ENCODE data around the gene IRF8.
"Not testable (repeated sequence)": the region's sequence is repeated elsewhere in the genome, so short reads cannot be mapped to it uniquely, and the experiment has no call there.

IRF8 gene

GRCh38 chr16:85854935-85855334 is 44.0 kb upstream of the IRF8 start:
- no peak for TF ChIP-seq CTCF (conservative IDR thresholded peaks at IDR 0.05; ENCODE audit: low read depth, low read length)
- DNase-seq (ENCODE audit: low read depth): no peak
- no peak overlapping the region for H3K4me3 ChIP-seq (ENCODE audit: low read depth, low read length)

- no peak overlapping the region for H3K4me3 ChIP-seq (ENCODE audit: low read depth, low read length)
- TF ChIP-seq CTCF (conservative IDR thresholded peaks at IDR 0.05; ENCODE audit: low read depth, low read length): no peak
- no peak for DNase-seq (ENCODE audit: low read depth)
Measured at GRCh38 chr16:85856079-85856478, 42.9 kb upstream of the IRF8 start.

GRCh38 chr16:85856585-85856984 is 42.4 kb upstream of the IRF8 start:
- no peak for DNase-seq (ENCODE audit: low read depth)
- no peak overlapping the region for H3K4me3 ChIP-seq (ENCODE audit: low read depth, low read length)
- TF ChIP-seq CTCF (conservative IDR thresholded peaks at IDR 0.05; ENCODE audit: low read depth, low read length): no peak

- TF ChIP-seq CTCF (conservative IDR thresholded peaks at IDR 0.05; ENCODE audit: low read depth, low read length): no peak
- H3K4me3 ChIP-seq (ENCODE audit: low read depth, low read length): no peak overlapping the region
- no peak for DNase-seq (ENCODE audit: low read depth)
Measured at GRCh38 chr16:85857406-85857805, 41.6 kb upstream of the IRF8 start.

- not testable (repeated sequence) for DNase-seq (ENCODE audit: low read depth)
Measured at GRCh38 chr16:85858571-85858970, 40.4 kb upstream of the IRF8 start.

GRCh38 chr16:85858984-85859817 is 39.8 kb upstream of the IRF8 start:
- no peak for TF ChIP-seq CTCF (conservative IDR thresholded peaks at IDR 0.05; ENCODE audit: low read depth, low read length)
- no peak overlapping the region for H3K4me3 ChIP-seq (ENCODE audit: low read depth, low read length)
- DNase-seq (ENCODE audit: low read depth): no peak

More at GRCh38 chr16:85858571-85858970, 40.4 kb upstream of the IRF8 start:
- not testable (repeated sequence) for H3K4me3 ChIP-seq (ENCODE audit: low read depth, low read length)

GRCh38 chr16:85859818-85860125 is 39.2 kb upstream of the IRF8 start:
- TF ChIP-seq CTCF (conservative IDR thresholded peaks at IDR 0.05; ENCODE audit: low read depth, low read length): no peak

More at GRCh38 chr16:85859818-85860125, 39.2 kb upstream of the IRF8 start:
- no peak overlapping the region for H3K4me3 ChIP-seq (ENCODE audit: low read depth, low read length)
- DNase-seq (ENCODE audit: low read depth): no peak
